Fibroblast of skin of abdomen (primary cell): ENCODE measurements around the gene POLD2.
"Not testable (repeated sequence)": the region's sequence is repeated elsewhere in the genome, so short reads cannot be mapped to it uniquely, and the experiment has no call there.

Source experiments
- DNase-seq: peaks from one replicate; pipeline ENCODE4 v3.0.0-alpha.2; 2013

Gene POLD2

DNA sequence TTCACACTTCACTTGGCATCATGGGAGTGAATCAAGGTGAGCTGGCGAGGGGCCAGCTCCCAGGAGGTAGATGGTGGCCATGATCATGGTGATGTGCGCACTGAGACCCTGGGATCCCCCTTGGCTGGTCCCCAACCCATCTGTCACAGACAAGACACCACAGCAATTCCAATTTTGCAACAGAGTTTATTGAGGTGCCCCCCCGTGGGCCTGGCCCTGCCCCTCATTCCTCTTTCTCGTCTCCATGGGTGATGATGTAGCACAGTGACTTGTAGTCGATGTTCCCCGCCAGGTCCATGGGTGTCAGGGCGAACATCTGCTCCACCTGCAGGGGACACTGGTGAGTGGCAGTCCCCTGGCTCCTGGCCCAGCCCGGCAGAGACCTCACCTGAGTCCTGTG, 15.3 kb upstream of the POLD2 start:
- no peak for DNase-seq

GRCh38 chr7:44136731-44137130, 13.4 kb upstream of the POLD2 start:
- no peak for DNase-seq

DNA sequence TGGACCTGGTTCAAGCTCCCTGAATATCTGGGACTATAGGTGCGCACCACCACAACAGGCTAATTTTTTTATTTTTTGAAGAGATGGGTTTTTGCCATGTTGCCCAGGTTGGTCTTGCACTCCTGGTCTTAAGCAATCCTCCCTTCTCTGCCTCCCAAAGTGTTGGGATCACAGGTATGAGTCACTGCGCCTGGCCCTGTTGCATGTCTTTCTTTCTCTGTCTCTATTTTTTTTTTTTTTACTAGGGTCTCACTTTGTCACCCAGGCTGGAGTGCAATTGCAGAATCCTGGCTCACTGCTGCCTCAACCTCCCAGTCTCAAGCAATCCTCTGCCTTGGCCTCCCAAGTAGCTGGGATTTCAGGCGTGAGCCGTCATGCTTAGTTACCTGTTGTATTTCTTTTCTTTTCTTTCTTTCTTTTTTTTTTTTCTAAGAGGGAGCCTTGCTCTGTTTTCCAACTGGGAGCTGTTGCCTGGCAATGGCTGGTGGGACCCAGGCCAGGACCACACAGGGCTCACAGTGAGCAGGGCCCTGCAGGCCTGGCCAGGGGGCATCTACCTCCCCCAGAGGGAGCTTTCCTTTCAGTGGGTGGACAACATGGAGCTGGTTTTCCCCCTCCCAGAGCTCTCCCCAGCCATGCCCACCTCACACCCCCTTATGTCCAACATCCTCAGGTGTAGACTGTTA, 11.7 kb upstream of the POLD2 start:
- no peak for DNase-seq

DNA sequence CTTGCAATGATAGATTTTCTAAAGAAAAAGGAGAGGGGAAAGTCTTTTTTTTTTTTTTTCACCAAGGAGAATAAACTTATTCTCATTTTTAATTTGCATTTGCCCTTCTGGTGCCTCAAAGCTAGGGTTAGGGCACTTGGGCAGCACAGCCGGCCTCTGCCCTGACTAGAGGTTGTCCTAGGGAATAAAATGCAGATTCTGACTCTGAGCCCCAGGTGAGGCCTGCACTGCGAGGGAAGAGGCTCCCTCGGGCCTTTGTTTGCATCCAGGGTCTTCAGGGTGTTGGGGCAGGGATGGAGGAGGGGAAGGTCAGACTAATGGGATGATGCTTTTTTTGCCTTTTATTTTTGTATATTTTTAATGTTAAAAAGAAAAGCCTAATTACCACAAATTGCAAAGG, 9.9 kb upstream of the POLD2 start:
- DNase-seq, result no peak

DNA sequence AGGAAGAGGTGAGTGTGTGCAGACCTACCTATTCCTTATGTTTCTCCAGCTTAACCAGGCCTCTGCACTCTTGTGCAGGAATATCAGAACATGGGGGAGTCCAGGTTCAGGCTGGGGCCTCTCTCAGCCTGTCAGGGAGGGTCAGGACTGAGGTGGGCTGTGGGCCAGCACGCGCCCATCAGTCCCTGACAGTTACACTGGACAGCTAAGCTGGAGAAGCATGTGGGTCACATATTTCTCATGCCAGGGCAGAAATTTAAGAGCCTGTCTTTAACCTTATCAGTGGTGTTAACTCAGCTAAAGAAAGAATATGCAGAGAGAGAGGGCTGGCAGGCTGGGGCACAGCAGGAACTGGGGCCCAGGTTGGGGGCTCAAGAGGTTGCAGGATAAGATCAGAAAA, 8.7 kb upstream of the POLD2 start:
- DNase-seq, result no peak

DNA sequence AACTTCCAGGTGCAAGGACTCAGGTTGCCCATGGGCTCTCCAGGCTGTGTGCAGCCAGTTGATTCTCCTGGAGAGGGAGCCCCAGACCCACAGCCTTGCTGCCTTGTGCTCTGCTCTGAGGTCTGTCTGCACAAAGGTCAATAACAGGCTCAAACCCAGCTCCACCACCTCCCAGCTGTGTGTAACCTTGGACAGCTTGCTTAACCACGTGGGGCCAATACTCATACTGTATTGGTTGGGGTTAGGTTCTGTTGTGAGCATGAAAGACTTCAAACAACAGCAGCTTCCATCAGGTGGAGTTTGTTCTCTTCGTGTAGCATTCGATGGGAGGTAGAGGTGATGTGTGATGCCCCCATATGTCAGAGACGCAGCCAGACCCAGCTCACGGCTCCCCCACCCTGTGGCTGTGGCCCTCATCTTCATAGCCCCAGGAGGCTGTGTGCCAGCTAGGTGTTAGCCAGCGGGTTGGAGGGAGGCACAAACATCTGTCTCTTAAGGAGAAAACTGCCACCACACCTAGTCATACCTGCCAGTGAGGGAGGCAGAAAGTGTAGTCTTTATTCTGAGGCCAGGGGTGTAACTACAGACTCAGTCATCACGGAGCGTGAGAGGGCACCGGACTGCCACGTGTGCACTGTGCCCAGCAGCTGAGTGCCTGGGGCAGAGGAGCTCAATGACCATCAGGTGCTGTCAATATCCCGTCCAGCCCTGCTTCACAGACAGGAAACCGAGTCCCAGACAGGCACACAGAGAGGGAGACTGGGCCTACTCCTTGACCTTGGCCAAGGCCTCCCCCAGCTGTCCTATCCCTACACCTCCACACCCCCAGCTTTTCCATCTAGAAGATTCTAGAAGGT, 8.1 kb upstream of the POLD2 start:
- DNase-seq, result no peak

GRCh38 chr7:44128721-44129582, 5.6 kb upstream of the POLD2 start:
- DNase-seq, result no peak

- no peak for DNase-seq
Observed at GRCh38 chr7:44127161-44127560, 3.8 kb upstream of the POLD2 start.

- not testable (repeated sequence) for DNase-seq
Observed at GRCh38 chr7:44126574-44126973, 3.2 kb upstream of the POLD2 start.

GRCh38 chr7:44124822-44125202, 1.5 kb upstream of the POLD2 start:
- no peak for DNase-seq

- DNase-seq, result no peak
Observed at GRCh38 chr7:44122529-44122928, 819 bp downstream of the POLD2 start.

GRCh38 chr7:44121761-44122420, 1.5 kb downstream of the POLD2 start:
- DNase-seq, result no peak

- no peak for DNase-seq
Observed at GRCh38 chr7:44120395-44120794, 3.0 kb downstream of the POLD2 start.

DNA sequence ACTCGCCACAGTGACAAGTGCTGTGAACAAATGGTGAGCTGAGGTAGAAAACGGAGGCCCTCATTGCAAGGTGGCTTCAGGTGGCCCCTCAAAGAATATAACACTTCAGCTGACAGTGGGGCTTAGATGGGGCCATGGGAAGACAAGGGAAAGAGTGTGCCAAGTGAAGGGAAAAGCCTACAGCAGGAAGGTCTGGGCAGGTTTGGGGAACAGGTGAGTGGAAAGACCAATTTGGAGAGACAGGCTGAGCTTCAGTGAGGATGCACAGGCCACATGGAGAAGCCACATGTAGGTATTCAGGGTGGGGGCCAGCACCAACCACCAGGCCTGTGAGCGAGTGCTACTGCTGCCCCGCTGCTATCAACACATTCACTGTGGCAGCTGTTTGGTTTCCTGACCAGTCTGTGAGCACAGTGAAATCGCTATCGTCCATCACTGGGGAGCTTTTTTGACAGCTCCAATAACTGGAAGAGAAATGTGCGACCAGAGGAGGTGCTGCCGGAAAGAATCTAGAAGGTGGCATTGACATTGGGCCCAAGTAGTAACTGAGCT, 3.4 kb downstream of the POLD2 start:
- no peak for DNase-seq

DNA sequence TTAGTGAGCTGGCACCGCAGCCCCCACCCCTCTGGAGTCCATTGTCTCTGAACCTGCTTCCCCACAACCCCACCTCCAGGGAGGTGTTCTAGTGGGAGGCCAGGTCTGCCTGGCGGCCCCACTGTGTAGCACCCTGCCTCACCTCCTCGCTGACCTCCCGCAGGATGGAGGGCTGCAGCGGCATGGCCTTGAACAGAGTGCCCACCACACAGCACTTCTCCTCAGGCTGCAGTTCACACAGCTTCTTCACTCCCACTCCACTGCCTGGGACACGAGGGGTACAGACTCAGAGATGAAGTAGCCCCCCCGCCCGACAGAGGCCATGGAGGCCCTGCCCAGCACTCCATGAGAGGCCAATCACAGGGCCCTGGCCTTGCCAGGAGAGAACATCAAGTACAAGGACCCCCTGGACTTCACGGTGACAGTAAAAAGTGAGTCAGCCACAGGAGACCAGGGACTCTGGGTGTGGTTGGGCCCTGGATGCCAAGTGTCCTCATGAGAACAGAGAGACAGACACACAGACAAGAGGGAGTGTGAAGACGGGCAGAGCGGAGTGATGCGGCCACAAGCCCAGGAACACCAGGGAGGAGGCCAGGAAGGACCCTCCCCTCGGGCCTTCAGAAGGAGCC, 5.4 kb downstream of the POLD2 start:
- DNase-seq, result no peak

DNA sequence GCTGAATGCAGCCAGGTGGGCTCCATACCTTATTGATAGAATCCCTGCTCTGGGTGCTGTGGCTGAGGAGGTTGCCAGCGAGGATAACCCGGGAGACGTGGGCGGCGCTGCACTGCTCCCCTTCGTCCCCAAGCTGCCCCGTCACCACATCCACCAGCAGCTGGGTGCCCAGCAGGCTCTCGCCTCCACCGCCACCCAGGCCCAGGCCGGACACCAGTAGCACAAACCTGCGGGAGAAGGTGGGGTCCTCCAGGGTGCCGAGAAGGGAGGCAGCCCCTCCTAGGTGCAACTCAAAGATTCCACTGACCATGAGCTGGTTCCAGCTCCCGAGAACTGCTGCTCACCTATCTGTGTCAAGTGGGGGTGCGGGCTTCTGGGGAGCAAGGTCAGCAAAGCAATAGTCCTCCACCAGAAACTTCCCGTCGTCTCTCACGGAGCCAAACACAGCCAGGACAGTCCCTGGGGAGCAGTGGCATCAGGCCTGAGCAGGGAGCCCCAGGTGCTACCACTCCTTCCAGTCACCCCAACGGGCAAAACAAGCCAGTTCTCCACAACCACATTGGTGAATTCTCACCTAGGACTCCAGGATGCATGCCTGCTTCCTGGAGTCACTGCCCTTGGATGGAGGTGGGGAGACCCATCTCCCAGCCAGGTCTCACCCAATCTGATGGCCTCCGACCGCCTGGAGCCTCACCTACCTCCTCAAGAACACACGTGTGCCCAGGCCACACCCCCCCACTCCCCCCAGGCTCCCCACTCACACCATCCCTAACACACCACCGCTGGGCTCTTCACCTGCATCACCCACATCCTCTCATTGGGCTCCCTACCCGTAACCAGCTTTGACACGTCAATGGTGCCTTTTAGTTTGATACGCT, 6.3 kb downstream of the POLD2 start:
- no peak for DNase-seq

DNA sequence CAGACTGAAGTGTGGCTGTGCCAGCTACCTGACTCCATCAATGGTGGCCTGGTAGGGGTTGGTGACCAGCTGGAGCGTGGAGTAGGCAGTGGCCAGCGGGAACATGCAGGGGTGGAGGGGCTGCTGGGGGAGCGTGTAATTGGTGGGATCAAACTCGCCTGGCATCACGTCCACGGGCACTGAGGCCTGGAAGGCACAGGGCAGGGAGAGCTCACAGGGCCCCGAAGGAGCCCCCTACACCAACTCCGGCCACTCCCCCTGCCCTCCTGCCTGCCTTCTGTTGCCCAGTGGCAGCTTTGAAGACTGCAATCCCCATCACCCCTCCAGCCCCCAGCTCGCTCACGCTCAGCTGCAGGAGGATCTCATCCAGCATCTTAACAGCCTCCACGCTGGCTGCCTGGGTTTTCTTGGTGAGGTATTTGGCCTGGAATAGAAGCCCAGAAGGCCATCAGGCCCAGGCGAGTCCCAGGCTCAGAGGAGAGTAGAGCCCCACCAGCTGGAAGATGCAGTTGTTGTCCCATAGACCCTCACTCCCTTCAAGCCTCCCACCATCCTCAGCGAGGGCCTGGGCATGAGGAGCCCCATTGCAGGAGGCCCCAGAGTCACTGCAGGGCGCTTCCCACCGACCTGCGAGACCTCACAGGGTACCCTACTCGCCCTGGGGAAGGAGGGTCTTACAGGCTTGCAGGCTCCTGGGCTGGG, 7.1 kb downstream of the POLD2 start:
- no peak for DNase-seq

- no peak for DNase-seq
Observed at GRCh38 chr7:44114586-44115310, 8.6 kb downstream of the POLD2 start.

DNA sequence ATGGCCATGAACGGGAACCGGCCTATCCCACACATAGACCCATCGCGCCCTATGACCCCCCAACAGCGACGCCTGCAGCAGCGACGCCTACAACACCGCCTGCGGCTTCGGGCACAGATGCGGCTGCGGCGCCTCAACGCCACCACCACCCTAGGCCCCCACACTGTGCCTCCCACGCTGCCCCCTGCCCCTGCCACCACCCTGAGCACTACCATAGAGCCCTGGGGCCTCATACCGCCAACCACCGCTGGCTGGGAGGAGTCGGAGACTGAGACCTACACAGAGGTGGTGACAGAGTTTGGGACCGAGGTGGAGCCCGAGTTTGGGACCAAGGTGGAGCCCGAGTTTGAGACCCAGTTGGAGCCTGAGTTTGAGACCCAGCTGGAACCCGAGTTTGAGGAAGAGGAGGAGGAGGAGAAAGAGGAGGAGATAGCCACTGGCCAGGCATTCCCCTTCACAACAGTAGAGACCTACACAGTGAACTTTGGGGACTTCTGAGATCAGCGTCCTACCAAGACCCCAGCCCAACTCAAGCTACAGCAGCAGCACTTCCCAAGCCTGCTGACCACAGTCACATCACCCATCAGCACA, 9.5 kb downstream of the POLD2 start:
- DNase-seq, result no peak
